Measurements from ENCODE around the gene VEGFB.

Gene VEGFB

DNA sequence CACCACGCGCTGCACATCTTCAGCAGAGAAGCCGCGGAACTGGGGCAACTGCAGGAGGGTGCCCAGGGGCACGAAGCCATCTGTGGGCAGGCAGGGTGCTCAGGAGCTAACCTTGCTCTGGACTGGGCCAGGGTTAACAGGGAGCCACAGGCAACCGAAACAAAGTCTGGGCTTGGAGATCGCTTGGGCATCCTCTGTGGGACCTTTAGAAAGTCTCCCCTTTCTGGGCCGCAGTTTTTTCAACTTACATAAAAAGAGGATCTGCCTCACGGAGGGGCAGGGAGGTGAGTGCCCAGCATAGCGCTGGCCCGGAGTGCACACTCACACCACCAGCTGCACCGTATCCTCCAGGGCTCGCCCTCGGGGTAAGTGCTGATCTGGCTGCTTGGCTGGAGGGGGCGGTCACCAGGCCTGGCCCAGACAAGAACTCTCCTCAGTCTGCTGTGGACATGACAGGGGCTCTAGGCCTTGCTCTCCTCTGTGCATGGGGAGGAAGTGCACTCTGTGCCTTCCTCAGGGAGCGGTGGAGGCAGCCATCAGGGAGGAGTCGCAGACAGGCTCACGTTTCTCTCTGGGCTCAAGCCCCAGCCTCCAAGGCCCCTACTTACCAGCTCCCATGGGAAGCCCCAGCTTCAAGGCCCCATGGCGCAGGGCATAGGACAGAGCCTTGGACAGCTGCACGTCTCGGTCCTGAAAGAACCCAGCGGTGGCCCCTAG, 9.3 kb upstream of the VEGFB start:
- TF ChIP-seq, protein P1, sequence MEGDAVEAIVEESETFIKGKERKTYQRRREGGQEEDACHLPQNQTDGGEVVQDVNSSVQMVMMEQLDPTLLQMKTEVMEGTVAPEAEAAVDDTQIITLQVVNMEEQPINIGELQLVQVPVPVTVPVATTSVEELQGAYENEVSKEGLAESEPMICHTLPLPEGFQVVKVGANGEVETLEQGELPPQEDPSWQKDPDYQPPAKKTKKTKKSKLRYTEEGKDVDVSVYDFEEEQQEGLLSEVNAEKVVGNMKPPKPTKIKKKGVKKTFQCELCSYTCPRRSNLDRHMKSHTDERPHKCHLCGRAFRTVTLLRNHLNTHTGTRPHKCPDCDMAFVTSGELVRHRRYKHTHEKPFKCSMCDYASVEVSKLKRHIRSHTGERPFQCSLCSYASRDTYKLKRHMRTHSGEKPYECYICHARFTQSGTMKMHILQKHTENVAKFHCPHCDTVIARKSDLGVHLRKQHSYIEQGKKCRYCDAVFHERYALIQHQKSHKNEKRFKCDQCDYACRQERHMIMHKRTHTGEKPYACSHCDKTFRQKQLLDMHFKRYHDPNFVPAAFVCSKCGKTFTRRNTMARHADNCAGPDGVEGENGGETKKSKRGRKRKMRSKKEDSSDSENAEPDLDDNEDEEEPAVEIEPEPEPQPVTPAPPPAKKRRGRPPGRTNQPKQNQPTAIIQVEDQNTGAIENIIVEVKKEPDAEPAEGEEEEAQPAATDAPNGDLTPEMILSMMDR (IDR thresholded peaks at IDR 0.05), result no peak

DNA sequence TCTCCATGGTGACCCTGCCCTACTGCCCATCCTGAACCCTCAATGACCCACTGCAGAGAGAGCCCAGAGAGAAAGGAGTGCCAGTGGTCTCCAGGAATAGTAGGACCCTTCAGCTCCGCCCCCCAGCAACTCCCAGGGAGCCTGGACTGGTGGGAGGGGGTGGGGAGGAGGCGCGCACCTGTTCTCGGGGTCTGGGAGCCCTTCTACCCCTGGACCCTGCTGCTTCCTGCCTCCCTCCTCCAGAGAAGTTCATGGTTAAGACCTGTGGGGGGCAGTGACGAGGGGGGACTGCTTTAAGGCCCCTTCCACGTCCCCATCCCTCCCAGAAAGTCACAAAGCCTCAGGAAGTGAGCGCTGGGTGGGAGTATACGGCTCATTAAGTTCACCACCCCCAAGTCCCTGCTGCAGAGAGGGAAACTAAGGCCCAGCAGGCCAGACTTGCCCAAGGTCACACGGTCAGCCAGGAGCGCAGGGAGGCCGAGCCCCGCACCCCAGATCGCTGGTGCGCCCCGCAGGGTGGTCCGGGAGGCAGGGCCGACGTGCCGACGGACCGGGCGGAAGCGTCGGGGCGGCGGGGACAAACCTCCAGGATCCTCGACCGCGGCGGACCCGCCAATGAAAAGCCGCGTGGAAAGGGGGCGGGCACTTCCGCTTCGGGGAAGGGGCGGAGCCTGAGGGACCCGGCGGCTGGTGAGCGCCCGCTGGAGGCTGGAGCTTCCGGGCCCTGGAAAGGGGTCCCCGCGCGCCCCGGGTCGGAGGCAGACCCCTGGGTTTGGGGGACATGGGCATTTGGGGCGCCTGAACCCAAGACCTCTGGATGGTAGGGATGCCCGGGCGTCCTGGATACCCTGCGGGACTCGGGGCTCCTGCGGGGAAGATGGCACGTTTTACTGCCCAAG, 8.5 kb upstream of the VEGFB start, which contains the start of the genes NUDT22 and TRPT1:
NUDT22 (plus strand) TSS at position 667 of the 899 bp plus-strand sequence. CDS start 379 bp downstream, outside the sequence.
TRPT1 (minus strand) TSS at position 579 of the 899 bp plus-strand sequence; CDS start at position 253, 326 bp downstream.
- TF ChIP-seq, protein P1 (IDR thresholded peaks at IDR 0.05), result peak; percentile 34

DNA sequence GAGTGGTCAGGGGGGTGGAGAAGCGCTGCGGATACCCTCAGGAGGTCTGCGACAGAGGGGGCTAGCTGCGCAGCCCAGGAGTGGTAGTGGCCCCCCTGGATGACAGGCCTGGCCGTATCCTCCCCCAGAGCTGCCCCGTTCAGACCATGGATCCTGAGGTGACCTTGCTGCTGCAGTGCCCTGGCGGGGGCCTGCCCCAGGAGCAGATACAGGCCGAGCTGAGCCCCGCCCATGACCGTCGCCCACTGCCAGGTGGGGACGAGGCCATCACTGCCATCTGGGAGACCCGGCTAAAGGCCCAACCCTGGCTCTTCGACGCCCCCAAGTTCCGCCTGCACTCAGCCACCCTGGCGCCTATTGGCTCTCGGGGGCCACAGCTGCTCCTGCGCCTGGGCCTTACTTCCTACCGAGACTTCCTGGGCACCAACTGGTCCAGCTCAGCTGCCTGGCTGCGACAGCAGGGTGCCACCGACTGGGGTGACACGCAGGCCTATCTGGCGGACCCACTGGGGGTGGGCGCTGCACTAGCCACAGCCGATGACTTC, 7.8 kb upstream of the VEGFB start:
- TF ChIP-seq, protein P1 (IDR thresholded peaks at IDR 0.05), result no peak

DNA sequence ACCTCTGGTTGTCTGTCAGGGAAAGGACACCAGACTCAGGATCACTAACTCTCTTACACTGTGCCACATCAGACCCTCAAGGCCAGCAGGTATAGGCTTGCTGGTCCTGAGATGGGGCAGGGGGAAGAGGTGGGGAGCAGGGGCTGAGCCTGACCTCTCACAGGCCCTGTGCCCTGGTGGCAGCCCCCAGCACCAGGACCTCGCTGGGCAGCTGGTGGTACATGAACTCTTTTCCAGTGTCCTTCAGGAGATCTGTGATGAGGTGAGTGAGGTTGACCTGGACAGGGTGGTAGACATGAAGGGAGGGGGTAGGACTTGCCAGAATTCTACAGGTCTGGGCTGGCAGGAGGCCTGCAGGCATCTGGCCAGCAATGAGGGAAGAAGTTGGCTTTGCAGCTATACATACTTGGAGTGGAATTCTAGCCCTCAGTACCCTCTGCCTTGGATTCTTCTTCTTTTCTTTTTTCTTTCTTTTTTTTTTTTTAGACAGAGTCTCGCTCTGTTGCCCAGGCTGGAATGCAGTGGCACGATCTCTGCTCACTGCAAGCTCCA, 6.9 kb upstream of the VEGFB start:
- TF ChIP-seq, protein P1 (IDR thresholded peaks at IDR 0.05), result no peak

DNA sequence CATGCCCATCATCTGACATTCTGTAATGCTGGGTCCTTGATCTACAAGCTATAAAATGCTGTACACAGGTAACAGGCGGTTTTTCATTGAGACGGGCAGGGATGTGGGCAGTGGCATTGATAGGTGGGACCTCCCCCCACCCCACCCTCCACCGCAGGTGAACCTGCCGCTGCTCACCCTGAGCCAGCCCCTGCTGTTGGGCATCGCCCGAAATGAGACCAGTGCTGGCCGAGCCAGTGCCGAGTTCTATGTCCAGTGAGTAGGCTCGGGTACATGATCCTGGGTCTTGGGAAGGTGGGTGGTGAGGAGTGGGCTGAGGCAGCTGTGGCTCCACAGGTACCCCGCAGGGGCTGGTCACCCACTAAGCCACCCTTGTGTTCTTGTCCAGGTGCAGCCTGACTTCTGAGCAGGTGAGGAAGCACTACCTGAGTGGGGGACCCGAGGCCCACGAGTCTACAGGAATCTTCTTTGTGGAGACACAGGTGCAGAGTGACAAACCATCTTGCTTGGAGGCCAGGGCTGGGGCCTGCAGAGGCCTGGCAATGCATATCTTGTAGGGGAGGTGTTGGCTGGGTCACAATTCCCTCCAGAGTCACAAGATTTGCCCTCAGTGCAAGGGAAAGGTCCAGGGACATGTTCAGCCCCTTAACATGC, 5.2 kb upstream of the VEGFB start:
- TF ChIP-seq, protein P1 (IDR thresholded peaks at IDR 0.05), result no peak

DNA sequence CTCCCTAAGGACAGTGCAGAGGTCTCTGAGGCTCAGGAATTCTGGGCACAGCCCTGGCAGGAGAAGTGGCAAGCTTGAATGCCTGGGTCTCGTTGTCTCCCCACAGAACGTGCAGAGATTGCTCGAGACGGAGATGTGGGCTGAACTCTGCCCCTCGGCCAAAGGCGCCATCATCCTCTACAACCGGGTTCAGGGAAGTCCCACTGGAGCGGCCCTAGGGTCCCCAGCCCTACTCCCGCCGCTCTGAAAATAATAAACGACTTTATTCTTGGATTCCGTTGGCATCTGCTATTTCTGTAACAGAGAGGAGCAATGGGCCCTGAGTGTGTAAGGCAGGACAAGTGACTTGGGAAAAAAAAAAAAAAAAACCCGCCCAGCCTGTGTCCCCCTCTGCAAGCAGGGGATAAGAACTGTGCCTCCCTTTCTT, 4.6 kb upstream of the VEGFB start:
- TF ChIP-seq, protein P1 (IDR thresholded peaks at IDR 0.05), result no peak
